Kidney epithelial cell (primary cell): Measurements from ENCODE around the gene TECTB. TPM values are rescaled to one million over a fixed set of nuclear protein-coding genes. Genes with fewer than 3 reads are reported as not detected.

Experiments
- DNase-seq: peaks from one replicate; pipeline ENCODE4 v3.0.0-alpha.2; 2010; ENCODE audit warnings: low read depth
- H3K27me3 ChIP-seq: 2 replicates; pipeline ENCODE4 v1.6.0; 2011; ENCODE audit warnings: low read length; ENCODE audit not compliant: control insufficient read depth, insufficient read depth
- H3K36me3 ChIP-seq: 2 replicates; pipeline ENCODE4 v1.5.1; 2011; ENCODE audit warnings: low read length; ENCODE audit not compliant: control insufficient read depth, insufficient read depth
- H3K4me3 ChIP-seq: 2 replicates; pipeline ENCODE4 v1.5.1; 2011; ENCODE audit warnings: low read depth, mild to moderate bottlenecking, control low read depth, low read length
- total RNA-seq: library from RNA; depleted of rRNA; stranded (reverse); fragments of >200 nt; gene quantifications from 2 replicates; pipeline ENCODE4 v1.2.3, GENCODE V29; 2015
- TF ChIP-seq, protein P1 (sequence below): IDR thresholded peaks from 2 replicates; pipeline ENCODE4 v1.5.1; 2011; ENCODE audit warnings: mild to moderate bottlenecking, moderate library complexity, low read length, control low read depth, inconsistent platforms; ENCODE audit not compliant: insufficient read depth, poor library complexity, severe bottlenecking

TECTB gene
- total RNA-seq, 1 donor from 2014 or later = not detected

GRCh38 chr10:112241651-112242341 lies 41.4 kb upstream of the TECTB start:
- no peak overlapping the region for H3K4me3 ChIP-seq
- TF ChIP-seq, protein P1, sequence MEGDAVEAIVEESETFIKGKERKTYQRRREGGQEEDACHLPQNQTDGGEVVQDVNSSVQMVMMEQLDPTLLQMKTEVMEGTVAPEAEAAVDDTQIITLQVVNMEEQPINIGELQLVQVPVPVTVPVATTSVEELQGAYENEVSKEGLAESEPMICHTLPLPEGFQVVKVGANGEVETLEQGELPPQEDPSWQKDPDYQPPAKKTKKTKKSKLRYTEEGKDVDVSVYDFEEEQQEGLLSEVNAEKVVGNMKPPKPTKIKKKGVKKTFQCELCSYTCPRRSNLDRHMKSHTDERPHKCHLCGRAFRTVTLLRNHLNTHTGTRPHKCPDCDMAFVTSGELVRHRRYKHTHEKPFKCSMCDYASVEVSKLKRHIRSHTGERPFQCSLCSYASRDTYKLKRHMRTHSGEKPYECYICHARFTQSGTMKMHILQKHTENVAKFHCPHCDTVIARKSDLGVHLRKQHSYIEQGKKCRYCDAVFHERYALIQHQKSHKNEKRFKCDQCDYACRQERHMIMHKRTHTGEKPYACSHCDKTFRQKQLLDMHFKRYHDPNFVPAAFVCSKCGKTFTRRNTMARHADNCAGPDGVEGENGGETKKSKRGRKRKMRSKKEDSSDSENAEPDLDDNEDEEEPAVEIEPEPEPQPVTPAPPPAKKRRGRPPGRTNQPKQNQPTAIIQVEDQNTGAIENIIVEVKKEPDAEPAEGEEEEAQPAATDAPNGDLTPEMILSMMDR = no peak
- H3K27me3 ChIP-seq = no peaks in the 10 kb centered on the region
- DNase-seq = no peak
- no peaks in the 10 kb centered on the region for H3K36me3 ChIP-seq

GRCh38 chr10:112242769-112243168 lies 40.4 kb upstream of the TECTB start:
- DNase-seq = no peak
- Histone ChIP-seq H3K36me3 (no peaks in the 10 kb centered on the region), H3K4me3 (no peak overlapping the region), H3K27me3 (no peaks in the 10 kb centered on the region)
- TF ChIP-seq, protein P1 = no peak

DNA sequence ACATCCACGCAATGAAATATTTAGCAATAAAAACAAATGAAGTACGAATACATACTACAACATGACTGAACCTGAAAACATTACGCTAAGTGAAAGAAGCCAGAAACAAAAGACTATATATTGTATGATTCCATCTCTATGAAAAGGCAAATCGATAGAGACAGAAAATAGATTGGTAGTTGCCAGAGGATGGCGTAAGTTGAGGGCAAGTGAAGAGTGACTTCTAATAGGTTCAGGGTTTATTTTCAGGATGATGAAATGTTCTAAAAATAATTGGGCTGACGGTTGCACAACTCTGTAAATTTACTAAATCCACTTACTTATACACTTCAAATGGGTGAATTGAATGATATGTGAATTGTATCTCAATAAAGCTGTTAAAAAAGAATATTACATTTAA lies 39.5 kb upstream of the TECTB start:
- TF ChIP-seq, protein P1 = no peak
- no peak for DNase-seq
- H3K4me3 ChIP-seq = no peak overlapping the region
- H3K27me3 ChIP-seq = no peaks in the 10 kb centered on the region
- no peaks in the 10 kb centered on the region for H3K36me3 ChIP-seq

DNA sequence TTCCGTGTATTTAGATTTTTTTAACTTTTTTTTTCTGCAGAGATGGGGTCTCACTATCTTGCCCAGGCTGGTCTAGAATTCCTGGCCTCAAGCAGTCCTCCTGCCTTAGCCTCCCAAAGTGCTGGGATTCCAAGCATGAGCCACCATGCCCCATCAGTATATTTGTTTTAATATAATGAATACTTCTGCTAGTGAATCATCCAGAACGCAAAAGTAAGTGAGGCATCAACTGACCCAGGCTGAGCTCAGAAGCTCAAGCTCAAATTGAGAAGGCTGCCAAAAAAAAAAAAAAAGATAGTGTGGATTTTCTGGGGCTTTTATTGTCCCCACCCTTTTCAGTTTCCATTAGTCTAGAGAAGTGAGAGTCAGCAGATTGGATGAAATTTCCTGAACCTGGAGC lies 39.0 kb upstream of the TECTB start:
- Histone ChIP-seq H3K27me3 (no peaks in the 10 kb centered on the region), H3K36me3 (no peaks in the 10 kb centered on the region), H3K4me3 (no peak overlapping the region)
- TF ChIP-seq, protein P1 = no peak
- no peak for DNase-seq

GRCh38 chr10:112247791-112248190 lies 35.4 kb upstream of the TECTB start:
- H3K36me3 ChIP-seq = no peaks in the 10 kb centered on the region
- no peak overlapping the region for H3K4me3 ChIP-seq
- no peak for DNase-seq
- H3K27me3 ChIP-seq = no peaks in the 10 kb centered on the region
- TF ChIP-seq, protein P1 = no peak
